GM21528 (cell line): ENCODE results near the gene LRCOL1.
"Not testable (repeated sequence)": the region's sequence is repeated elsewhere in the genome, so short reads cannot be mapped to it uniquely, and the experiment has no call there.

Experiments
- ATAC-seq: cut with Tn5 transposase; IDR thresholded peaks from one replicate; pipeline ENCODE4 v1.9.1; 2021; ENCODE audit warnings: mild to moderate bottlenecking, moderate library complexity; ENCODE audit not compliant: unreplicated experiment, low FRiP score

The LRCOL1 gene

GRCh38 chr12:132603240-132604150 is 6.9 kb downstream of the LRCOL1 start:
- no peak for ATAC-seq

- no peak for ATAC-seq
Observed at GRCh38 chr12:132602572-132603239, 7.7 kb downstream of the LRCOL1 start.

DNA sequence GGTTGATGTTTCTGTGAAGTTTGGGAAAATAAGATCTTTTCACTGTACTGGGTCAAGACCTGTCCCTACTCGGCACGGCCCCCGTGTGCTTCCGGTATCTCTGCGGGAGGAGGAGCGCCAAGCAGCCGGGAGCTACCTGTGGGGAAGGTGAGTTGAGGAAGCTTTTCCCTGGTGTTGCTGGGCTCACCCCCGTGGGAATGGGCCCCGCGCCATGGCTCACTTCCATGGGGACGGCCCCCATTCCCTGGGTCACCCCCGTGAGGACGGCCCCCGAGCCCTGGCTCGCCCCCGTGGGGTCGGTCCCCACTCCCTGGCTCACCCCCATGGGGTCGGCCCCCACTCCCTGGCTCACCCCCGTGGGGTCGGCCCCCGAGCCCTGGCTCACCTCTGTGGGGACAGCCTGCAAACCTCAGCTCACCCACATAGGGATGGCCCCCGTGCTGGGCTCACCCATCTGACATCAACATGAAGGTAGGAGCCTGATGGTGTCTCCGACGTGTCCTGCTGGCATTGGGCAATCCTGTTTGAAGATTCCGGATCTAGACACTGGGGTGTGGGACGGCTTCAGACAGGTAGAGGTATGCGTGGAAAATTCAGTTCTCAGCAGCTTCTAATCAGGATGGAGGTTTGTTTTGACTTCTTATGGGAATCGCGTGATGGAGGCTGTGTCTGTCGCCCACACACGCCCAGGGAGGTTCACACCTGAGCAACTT is 9.1 kb downstream of the LRCOL1 start:
- no peak for ATAC-seq

DNA sequence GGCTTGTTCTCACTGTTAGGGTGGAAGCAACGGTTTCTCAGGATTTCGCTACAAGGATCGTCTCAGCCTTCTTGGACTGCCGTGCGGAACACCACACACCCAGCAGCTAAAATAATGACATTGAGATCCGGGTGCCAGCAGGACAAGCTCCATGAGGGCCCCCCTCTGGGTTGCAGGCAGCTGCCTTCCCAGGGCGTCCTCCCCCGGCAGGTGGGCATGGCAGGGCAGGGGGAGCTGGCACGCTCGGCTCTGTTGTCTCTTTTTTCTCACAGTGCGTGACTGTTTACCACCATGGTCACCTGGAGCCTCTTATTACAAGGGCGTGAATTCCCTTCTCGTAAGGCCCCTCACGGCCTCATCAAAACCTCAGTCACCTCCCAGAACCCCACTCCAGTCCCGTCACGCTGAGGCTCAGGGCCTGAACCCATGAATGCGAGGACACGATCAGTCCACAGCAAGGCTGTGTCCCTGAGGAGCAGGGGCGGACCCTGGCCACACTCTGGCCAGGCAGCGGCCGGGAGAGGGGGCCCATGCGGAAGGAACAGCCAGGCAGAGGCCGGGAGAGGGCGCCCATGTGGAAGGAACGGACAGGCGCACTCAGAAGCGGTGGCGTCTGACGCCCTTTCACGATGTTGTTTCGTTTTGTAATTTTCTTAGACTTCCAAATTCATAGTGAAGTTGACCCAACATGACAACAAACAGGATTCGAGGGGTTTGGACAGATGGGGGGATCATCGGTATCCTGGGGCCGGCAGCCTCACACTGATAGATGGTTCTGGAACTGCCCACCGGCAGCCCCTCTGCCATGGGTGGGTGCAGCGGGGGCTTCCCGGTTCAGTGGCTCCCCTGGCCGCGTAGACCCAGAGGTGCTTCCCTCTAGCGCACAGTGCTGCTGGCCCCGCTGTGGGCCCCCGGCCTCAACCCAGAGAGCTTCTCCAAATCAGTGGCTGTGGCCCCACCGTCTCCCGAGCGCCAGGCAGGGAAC is 10.0 kb downstream of the LRCOL1 start:
- ATAC-seq: no peak

DNA sequence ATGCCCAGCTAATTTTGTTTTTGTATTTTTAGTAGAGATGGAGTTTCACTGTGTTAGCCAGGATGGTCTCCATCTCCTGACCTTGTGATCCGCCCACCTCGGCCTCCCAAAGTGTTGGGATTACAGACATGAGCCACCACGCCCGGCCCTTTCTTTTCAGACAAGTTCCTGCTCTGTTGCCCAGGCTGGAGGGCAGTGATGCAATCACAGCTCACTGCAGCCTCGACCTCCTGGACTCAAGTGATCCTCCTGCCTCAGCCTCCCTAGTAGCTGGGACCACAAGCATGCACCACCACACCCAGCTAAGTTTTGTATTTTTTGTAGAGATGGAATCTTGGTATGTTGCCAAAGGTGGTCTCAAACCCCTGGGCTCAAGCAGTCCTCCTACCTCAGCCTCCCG is 10.9 kb downstream of the LRCOL1 start:
- ATAC-seq: not testable (repeated sequence)

- ATAC-seq: no peak
Observed at GRCh38 chr12:132597333-132598316, 12.8 kb downstream of the LRCOL1 start.

DNA sequence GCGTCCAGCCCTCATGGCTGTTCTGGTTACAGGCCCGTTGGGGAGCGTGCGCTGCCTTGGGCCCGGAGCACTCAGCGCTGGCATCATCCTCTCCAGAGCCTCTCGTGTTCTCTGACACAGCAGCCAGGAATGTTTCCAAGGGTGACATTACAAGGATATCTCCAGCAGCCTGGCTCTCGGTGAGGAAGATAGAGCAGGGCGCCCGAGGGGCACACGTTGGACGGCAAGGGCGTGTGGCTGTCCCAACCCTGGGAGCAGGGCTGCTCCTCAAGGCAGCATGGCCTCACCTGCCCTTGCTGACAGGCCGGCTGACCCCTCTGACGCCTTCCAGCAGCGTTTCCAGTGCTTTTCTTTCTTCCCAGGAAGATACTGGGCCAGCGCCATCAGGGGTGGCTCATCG is 14.4 kb downstream of the LRCOL1 start:
- no peak for ATAC-seq

DNA sequence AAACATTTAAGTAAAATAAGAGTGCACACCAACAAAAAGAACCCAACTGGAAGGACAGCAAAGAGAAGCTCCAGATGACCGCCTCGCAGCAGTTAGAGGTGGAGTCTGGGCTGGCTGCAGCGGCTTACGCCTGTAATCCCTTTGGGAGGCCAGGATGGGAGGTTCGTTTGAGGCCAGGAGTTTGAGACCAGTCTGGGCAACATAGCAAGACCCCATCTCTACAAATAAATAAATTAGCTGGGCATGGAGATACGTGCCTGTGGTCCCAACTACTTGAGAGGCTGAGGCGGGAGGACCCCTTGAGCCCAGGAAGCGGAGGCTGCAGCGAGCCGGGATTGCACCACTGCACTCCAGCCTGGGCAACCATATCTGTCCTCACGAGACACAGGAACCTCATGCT is 15.2 kb downstream of the LRCOL1 start:
- no peak for ATAC-seq

- ATAC-seq: no peak
Observed at GRCh38 chr12:132593938-132594358, 16.4 kb downstream of the LRCOL1 start.

DNA sequence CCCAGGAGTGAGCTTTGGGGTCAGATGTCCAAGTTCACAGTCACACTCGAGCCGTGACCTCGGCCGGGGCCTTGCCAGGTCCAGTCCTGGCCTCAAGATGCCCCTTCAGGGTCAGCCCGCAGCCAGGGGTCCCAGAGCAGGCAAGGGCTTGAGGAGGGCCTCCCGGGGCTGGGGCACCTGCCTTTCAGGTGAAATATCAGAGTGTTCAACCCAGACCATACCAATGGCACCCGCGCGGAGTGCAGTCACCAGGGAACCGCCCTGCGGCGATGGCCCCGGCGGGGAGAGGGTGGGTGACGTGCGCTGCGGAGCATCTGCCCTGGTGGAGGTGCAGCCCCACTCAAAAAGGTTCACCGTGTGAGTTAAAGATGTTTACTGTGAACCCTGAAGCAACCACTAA is 16.9 kb downstream of the LRCOL1 start:
- no peak for ATAC-seq

GRCh38 chr12:132593071-132593470 is 17.3 kb downstream of the LRCOL1 start:
- ATAC-seq: no peak

GRCh38 chr12:132592282-132592970 is 18.0 kb downstream of the LRCOL1 start:
- ATAC-seq: no peak

GRCh38 chr12:132591107-132591935 is 19.1 kb downstream of the LRCOL1 start:
- ATAC-seq: no peak

DNA sequence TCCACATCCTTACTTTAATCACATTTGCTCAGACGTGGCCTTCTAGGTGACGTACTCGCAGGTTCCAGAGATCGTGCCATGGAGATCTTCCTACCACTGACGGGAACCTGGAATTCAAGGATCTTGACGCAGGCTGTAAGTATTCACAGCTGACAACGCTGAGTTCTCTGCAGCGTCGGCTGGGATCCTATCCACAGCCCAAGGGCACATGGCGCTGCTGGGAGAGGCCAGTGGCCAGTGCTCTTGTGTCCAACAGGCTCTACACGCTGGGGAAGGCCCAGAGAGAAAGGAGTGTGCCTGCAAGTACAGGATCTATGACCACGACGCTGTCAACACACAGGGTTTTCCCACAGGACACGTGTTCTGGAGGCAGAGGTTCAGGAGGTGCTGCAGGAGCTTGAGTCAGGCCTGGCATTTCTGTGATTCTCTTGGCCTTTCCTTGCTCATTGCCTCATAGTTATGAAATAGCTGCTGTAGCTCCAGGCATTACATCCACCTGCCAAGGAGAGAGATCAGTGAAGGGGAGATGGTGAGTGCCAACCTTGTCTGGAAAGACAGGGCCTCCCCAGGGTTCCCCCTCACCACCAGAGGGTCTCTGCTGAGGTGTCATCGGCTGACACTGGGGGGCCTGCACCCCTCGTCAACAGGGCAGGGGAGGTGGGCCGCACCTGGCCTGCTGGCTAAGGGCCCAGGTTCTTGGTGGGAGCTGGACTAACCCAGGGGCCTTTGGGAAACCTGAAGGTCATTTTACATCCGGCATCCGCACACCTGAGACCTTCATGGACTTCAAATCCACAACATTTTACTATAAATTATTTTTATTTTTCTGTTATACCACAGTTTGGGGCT is 21.3 kb downstream of the LRCOL1 start:
- no peak for ATAC-seq

DNA sequence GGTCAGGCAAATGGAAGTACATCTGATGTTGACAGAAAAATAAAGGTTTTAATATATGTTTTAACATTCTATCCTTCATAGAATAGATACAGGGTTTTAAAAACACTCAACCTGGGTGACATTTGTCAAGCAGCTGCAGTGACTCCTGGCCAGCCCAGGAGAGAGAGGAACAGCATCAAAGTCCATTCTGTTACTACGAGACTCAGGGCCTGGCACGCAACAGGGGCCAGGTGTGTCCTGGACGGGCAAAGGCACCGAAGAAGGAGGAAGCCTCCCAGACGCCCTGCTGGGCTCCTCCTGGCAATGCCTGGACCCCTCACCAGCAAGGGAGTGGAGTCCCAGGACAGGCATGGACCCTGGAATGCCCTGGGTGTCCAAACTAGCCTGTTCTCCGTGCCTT is 22.1 kb downstream of the LRCOL1 start:
- no peak for ATAC-seq

DNA sequence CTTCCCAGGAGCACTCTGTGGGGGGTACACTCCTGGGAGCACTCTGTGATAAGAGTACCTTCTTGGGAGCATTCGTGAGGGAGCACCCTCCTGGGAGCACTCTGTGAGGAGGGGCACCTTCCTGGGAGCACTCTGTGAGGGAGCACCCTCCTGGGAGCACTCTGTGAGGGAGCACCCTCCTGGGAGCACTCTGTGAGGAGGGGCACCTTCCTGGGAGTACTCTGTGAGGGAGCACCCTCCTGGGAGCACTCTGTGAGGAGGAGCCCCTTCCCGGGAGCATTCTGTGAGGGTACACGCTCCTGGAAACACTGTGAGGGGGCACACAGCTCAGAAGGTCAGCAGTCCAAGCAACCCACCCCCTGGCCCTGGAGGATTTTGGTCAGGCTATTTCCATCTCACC is 22.6 kb downstream of the LRCOL1 start:
- ATAC-seq: no peak

GRCh38 chr12:132586929-132587328 is 23.5 kb downstream of the LRCOL1 start:
- ATAC-seq: no peak
